Melanocyte of skin (primary cell): ENCODE measurements around the gene RBM17. TPM values are rescaled to one million over a fixed set of nuclear protein-coding genes. Genes with fewer than 3 reads are reported as not detected.

Experiments
- small RNA-seq, 2 donors: library from RNA; depleted of rRNA; stranded (forward); fragments of <200 nt; gene quantifications; one replicate each; pipeline ENCODE3, GENCODE V24; 2012
- total RNA-seq, 2 donors: library from RNA; depleted of rRNA; stranded (reverse); fragments of >200 nt; gene quantifications; 2 replicates each; pipeline ENCODE4 v1.2.3, GENCODE V29; 2012

RBM17 gene
- total RNA-seq: 10 to 100 TPM; 24.1 to 37.0 TPM

DNA sequence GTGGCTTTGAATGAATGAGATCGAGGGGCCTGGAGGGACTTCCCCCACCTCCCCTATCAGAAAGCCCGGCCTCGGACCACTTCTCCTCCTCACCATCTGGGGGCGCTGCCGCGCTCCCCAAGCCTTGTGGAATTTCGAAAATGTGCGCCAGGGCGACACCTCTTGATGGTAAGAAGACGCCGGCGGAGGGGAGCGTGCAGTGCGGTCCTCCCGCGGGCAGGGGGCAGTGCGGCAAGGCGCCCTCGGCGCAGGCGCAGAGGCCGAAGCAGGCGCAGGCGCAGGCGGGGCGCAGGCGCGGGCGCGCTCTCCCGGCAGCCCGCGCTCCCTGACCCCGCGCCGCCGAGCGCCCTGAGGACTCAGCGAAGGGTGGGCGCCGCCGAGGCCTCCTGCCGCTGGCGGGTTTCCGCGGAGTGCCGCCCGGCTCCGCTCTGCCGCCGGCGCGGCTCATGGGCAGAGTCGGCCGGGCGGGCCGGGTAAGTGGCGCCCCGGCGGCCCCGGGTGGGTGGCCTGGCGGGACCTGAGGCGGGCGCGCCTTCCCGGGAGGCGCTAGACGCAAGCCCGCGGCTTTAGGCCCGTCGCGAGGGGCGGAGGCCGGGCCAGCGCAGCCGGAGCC is at the start of gene RBM17:
RBM17 (plus strand) TSS at position 314 of the 613 bp plus-strand sequence. CDS start 8,032 bp downstream, outside the sequence.

DNA sequence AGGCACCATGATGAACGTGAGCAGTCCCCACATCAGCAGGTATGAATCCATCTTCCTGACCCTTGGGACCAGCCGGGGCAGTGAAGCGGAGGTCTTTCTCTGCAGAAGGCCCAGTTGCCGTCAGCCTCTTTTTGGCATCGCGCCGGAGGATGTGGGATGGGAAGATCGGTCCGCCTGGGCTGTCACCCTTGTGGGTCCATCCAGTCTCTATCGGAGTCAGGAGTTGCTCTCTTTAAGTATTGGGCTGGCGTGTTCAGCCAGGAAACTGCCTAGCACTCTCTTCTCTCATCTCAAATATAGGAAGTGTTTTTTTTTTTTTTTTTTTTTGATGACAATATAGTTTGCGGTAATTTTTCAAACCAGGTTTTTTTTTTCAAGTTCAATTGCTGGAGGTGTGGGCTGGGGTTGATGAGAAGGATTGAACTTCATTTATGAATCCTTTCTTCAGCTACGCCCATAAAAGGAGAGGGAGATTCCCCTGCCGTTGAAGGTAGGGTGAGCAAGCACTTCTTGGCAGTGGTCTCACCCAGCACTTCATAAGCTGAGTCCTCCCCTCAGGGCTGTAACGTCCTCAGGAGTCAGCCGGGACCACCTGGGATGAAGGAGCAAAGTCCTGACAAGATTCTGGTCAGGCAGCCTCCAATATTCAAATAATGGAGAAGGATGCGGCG is 26.6 kb upstream of the RBM17 start, which contains the start of gene IL2RA:
IL2RA (minus strand) TSS at position 267 of the 671 bp plus-strand sequence; CDS start at position 51, 216 bp downstream.

Small RNA genes lying within 50 kb of the gene (small RNA-seq; reads per million reads assigned to genes)
- gene MIR3155A: 0 to 0.06 reads per million in 2 donors

Other genes starting within 250 kb of the RBM17 start
- 10 to 100 TPM in 1 of 2 donors, 1 to 10 TPM in 1; 8.9 to 11.3 TPM for gene ANKRD16, start 199.1 kb upstream of the RBM17 start, total RNA-seq
- 10 to 100 TPM; 69.5 to 96.2 TPM for gene FBH1, start 198.8 kb upstream of the RBM17 start, total RNA-seq
- gene IL15RA, start 111.5 kb upstream of the RBM17 start, total RNA-seq: under 1 TPM; under 0.01 to 1.00 TPM
- gene IL2RA, start 26.7 kb upstream of the RBM17 start, total RNA-seq: not detected
- gene PFKFB3, start 113.9 kb downstream of the RBM17 start, total RNA-seq: 10 to 100 TPM; 23.1 to 31.3 TPM